ENCODE results near the gene BRF1. TPM values are rescaled to one million over a fixed set of nuclear protein-coding genes. Genes with fewer than 3 reads are reported as not detected.

BRF1 gene
- 11.5 TPM for polyA plus RNA-seq (2013, experiment 1 of 2)
- 11.0 TPM for polyA plus RNA-seq (2013, experiment 2 of 2)

- WGBS = 1% methylated on average over 67 of the region's 90 CpGs
- H3K27me3 ChIP-seq (ENCODE audit: control insufficient read depth in 1 of 2, insufficient read depth in 1 of 2, low read length in 2 of 2) = no peaks in the 10 kb centered on the region
- H3K18ac ChIP-seq (ENCODE audit: low read depth in 1 of 2, low read length in 2 of 2) = peak within 1 kb of the TSS; percentile 97 to 99
- peak within 1 kb of the TSS; percentile 59 to 63 for H2BK12ac ChIP-seq (ENCODE audit: low read length in 2 of 2)
- H2AFZ ChIP-seq (ENCODE audit: low read depth, low read length) = peak within 1 kb of the TSS; percentile 98
- H4K8ac ChIP-seq (ENCODE audit: low read length) = peak within 1 kb of the TSS; percentile 91
- peaks cover 16% of the 10 kb centered on the region for H3K4me1 ChIP-seq (ENCODE audit: control insufficient read depth, insufficient read depth, low read depth, low read length)
- peaks cover 0 to 5% of the 10 kb centered on the region in 2 experiments for H3K36me3 ChIP-seq (ENCODE audit: control insufficient read depth in 1 of 2, insufficient read depth in 2 of 2, low read depth in 1 of 2, low read length in 2 of 2)
- H2BK5ac ChIP-seq (ENCODE audit: low read depth, low read length, poor library complexity, severe bottlenecking) = peak within 1 kb of the TSS; percentile 92
- no peak within 1 kb of the TSS for H2AK5ac ChIP-seq (ENCODE audit: low read length, severe bottlenecking)
- peak within 1 kb of the TSS; percentile 81 for H3K27ac ChIP-seq (ENCODE audit: low read length, poor library complexity, severe bottlenecking)
- H4K91ac ChIP-seq (ENCODE audit: low read length) = peak within 1 kb of the TSS; percentile 96
- H3K4ac ChIP-seq (ENCODE audit: low read depth in 1 of 2, low read length in 2 of 2) = peak within 1 kb of the TSS; percentile 96 to 98
- H3K79me1 ChIP-seq (replicated peaks; ENCODE audit: low read length, poor library complexity, severe bottlenecking) = peaks cover 21% of the 10 kb centered on the region
- peak within 1 kb of the TSS in 1 of 2 experiments; percentile 99 for H3K14ac ChIP-seq (ENCODE audit: low read length in 2 of 2)
- peak within 1 kb of the TSS; percentile 90 for H3K4me2 ChIP-seq (ENCODE audit: low read length, poor library complexity, severe bottlenecking)
- peak within 1 kb of the TSS; percentile 73 for H2BK120ac ChIP-seq (ENCODE audit: low read depth, low read length)
- peak within 1 kb of the TSS; percentile 91 for H3K9ac ChIP-seq (ENCODE audit: low read length)
- peak within 1 kb of the TSS; percentile 99 for H2BK15ac ChIP-seq (ENCODE audit: low read depth, poor library complexity, severe bottlenecking)
- H3K9me3 ChIP-seq (ENCODE audit: control insufficient read depth, low read length) = no peaks in the 10 kb centered on the region
- peak within 1 kb of the TSS; percentile 93 to 99 for H3K4me3 ChIP-seq (ENCODE audit: insufficient read depth in 1 of 2, low read depth in 1 of 2, low read length in 2 of 2)
- H3K23ac ChIP-seq (ENCODE audit: low read length in 2 of 2) = peak within 1 kb of the TSS in 1 of 2 experiments; percentile 98
- peak; percentile 95 for DNase-seq
Observed at GRCh38 chr14:105300542-105301102, at the start of gene BRF1. BRF1 (minus strand) TSS chr14:105301001; CDS start chr14:105300629, 372 bp downstream.

- Histone ChIP-seq H3K4ac (ENCODE audit: low read depth in 1 of 2, low read length in 2 of 2) (no peak overlapping the region), H2AK5ac (ENCODE audit: low read length, severe bottlenecking) (no peak overlapping the region), H3K23ac (ENCODE audit: low read length in 2 of 2) (no peak overlapping the region)
Observed at GRCh38 chr14:105349992-105350391, 49.2 kb upstream of the BRF1 start.

GRCh38 chr14:105348945-105349699 is 48.3 kb upstream of the BRF1 start:
- H3K14ac ChIP-seq (ENCODE audit: low read length in 2 of 2) = no peak overlapping the region
- WGBS = 93% methylated on average over 19 of the region's 19 CpGs

More at GRCh38 chr14:105349992-105350391, 49.2 kb upstream of the BRF1 start:
- no peak overlapping the region for H3K9ac ChIP-seq (ENCODE audit: low read length)
- DNase-seq = no peak
- no peak overlapping the region for H4K8ac ChIP-seq (ENCODE audit: low read length)
- H3K14ac ChIP-seq (ENCODE audit: low read length in 2 of 2) = no peak overlapping the region
- H2BK120ac ChIP-seq (ENCODE audit: low read depth, low read length) = no peak overlapping the region
- H2BK5ac ChIP-seq (ENCODE audit: low read depth, low read length, poor library complexity, severe bottlenecking) = no peak overlapping the region
- H3K36me3 ChIP-seq (ENCODE audit: control insufficient read depth in 1 of 2, insufficient read depth in 2 of 2, low read depth in 1 of 2, low read length in 2 of 2) = peaks cover 11 to 40% of the 10 kb centered on the region in 2 experiments
- H2BK12ac ChIP-seq (ENCODE audit: low read length in 2 of 2) = no peak overlapping the region
- no peak overlapping the region for H3K4me3 ChIP-seq (ENCODE audit: insufficient read depth in 1 of 2, low read depth in 1 of 2, low read length in 2 of 2)
- H2BK15ac ChIP-seq (ENCODE audit: low read depth, poor library complexity, severe bottlenecking) = no peak overlapping the region
- no peak overlapping the region for H3K18ac ChIP-seq (ENCODE audit: low read depth in 1 of 2, low read length in 2 of 2)
- peaks cover 35% of the 10 kb centered on the region for H3K79me1 ChIP-seq (replicated peaks; ENCODE audit: low read length, poor library complexity, severe bottlenecking)
- no peaks in the 10 kb centered on the region for H3K27me3 ChIP-seq (ENCODE audit: control insufficient read depth in 1 of 2, insufficient read depth in 1 of 2, low read length in 2 of 2)
- H3K27ac ChIP-seq (ENCODE audit: low read length, poor library complexity, severe bottlenecking) = no peak overlapping the region
- H3K4me2 ChIP-seq (ENCODE audit: low read length, poor library complexity, severe bottlenecking) = no peak overlapping the region
- peaks cover 13% of the 10 kb centered on the region for H3K4me1 ChIP-seq (ENCODE audit: control insufficient read depth, insufficient read depth, low read depth, low read length)
- peaks cover 4% of the 10 kb centered on the region for H3K9me3 ChIP-seq (ENCODE audit: control insufficient read depth, low read length)
- no peak overlapping the region for H4K91ac ChIP-seq (ENCODE audit: low read length)
- H2AFZ ChIP-seq (ENCODE audit: low read depth, low read length) = no peak overlapping the region
- WGBS = 89% methylated on average over 11 of the region's 11 CpGs

More at GRCh38 chr14:105348945-105349699, 48.3 kb upstream of the BRF1 start:
- Histone ChIP-seq H2AK5ac (ENCODE audit: low read length, severe bottlenecking) (no peak overlapping the region), H2BK5ac (ENCODE audit: low read depth, low read length, poor library complexity, severe bottlenecking) (no peak overlapping the region), H4K8ac (ENCODE audit: low read length) (no peak overlapping the region), H2BK12ac (ENCODE audit: low read length in 2 of 2) (no peak overlapping the region), H3K27ac (ENCODE audit: low read length, poor library complexity, severe bottlenecking) (no peak overlapping the region), H2BK15ac (ENCODE audit: low read depth, poor library complexity, severe bottlenecking) (no peak overlapping the region), H2AFZ (ENCODE audit: low read depth, low read length) (no peak overlapping the region), H3K9ac (ENCODE audit: low read length) (no peak overlapping the region), H3K4me3 (ENCODE audit: insufficient read depth in 1 of 2, low read depth in 1 of 2, low read length in 2 of 2) (no peak overlapping the region), H3K4me2 (ENCODE audit: low read length, poor library complexity, severe bottlenecking) (no peak overlapping the region), H3K18ac (ENCODE audit: low read depth in 1 of 2, low read length in 2 of 2) (no peak overlapping the region), H3K4ac (ENCODE audit: low read depth in 1 of 2, low read length in 2 of 2) (no peak overlapping the region), H4K91ac (ENCODE audit: low read length) (no peak overlapping the region), H3K23ac (ENCODE audit: low read length in 2 of 2) (no peak overlapping the region), H3K4me1 (ENCODE audit: control insufficient read depth, insufficient read depth, low read depth, low read length) (peaks cover 13% of the 10 kb centered on the region), H3K79me1 (replicated peaks; ENCODE audit: low read length, poor library complexity, severe bottlenecking) (peaks cover 35% of the 10 kb centered on the region), H3K27me3 (ENCODE audit: control insufficient read depth in 1 of 2, insufficient read depth in 1 of 2, low read length in 2 of 2) (no peaks in the 10 kb centered on the region), H3K36me3 (ENCODE audit: control insufficient read depth in 1 of 2, insufficient read depth in 2 of 2, low read depth in 1 of 2, low read length in 2 of 2) (peaks cover 7 to 32% of the 10 kb centered on the region in 2 experiments), H2BK120ac (ENCODE audit: low read depth, low read length) (no peak overlapping the region), H3K9me3 (ENCODE audit: control insufficient read depth, low read length) (peaks cover 4% of the 10 kb centered on the region)
- no peak for DNase-seq

Measured in mesenchymal stem cell (in vitro differentiated cells and primary cell).